Caco-2 (cell line): ENCODE data around the gene CENPW. TPM values are rescaled to one million over a fixed set of nuclear protein-coding genes. Genes with fewer than 3 reads are reported as not detected.

Source experiments
- BruUV-seq: library from RNA; stranded (reverse); fragments of 400-500 nt; replicated peaks from 2 replicates; lab custom pipeline; 2021; lab: Mats Ljungman, UMichigan
- CTCF ChIA-PET: fragments of 300-600 bp; sonication (Branson Sonifier 250); formaldehyde crosslinking; loops from one replicate; lab custom pipeline; 2022; ENCODE audit warnings: antibody characterized with exemption; lab: Charles Lee
- POLR2A ChIA-PET: fragments of 300-600 bp; sonication (Branson Sonifier 250); formaldehyde crosslinking; loops from one replicate; lab custom pipeline; 2022; ENCODE audit warnings: antibody characterized with exemption; lab: Charles Lee
- DNase-seq, 2 experiments: peaks; one replicate each; pipeline versions ENCODE4 v3.0.0 to v3.0.0-alpha.2; 2020 to 2022
- H3K27me3 ChIP-seq: replicated peaks from 2 replicates; pipeline ENCODE4 v1.6.0; 2011; ENCODE audit warnings: low read length; ENCODE audit not compliant: control insufficient read depth, insufficient read depth
- H3K36me3 ChIP-seq: 2 replicates; pipeline ENCODE4 v1.5.1; 2011; ENCODE audit warnings: low read length; ENCODE audit not compliant: control insufficient read depth, insufficient read depth
- H3K4me1 ChIP-seq: fragments of 250-450 bp; sonication (Bioruptor Pico); 2 replicates; pipeline ENCODE4 v1.5.1; 2020; ENCODE audit warnings: mild to moderate bottlenecking
- H3K4me3 ChIP-seq: 2 replicates; pipeline ENCODE4 v1.5.1; 2011; ENCODE audit warnings: low read depth, mild to moderate bottlenecking, control low read depth, low read length
- H3K9me3 ChIP-seq: fragments of 250-450 bp; sonication (Bioruptor Pico); 2 replicates; pipeline ENCODE4 v1.5.1; 2020; ENCODE audit warnings: mild to moderate bottlenecking, moderate library complexity
- H3K27ac Mint-ChIP-seq: one replicate; pipeline ENCODE4 v1.8.0; 2022; ENCODE audit warnings: mixed read lengths; ENCODE audit not compliant: unreplicated experiment
- H3K27me3 Mint-ChIP-seq: one replicate; pipeline ENCODE4 v1.8.0; 2022; ENCODE audit warnings: mixed read lengths; ENCODE audit not compliant: insufficient read depth, unreplicated experiment
- H3K36me3 Mint-ChIP-seq: one replicate; pipeline ENCODE4 v1.8.0; 2022; ENCODE audit warnings: mild to moderate bottlenecking, mixed read lengths; ENCODE audit not compliant: insufficient read depth, unreplicated experiment
- H3K4me1 Mint-ChIP-seq: one replicate; pipeline ENCODE4 v1.8.0; 2022; ENCODE audit warnings: low read depth, mixed read lengths; ENCODE audit not compliant: unreplicated experiment
- H3K4me3 Mint-ChIP-seq: one replicate; pipeline ENCODE4 v1.8.0; 2022; ENCODE audit warnings: mild to moderate bottlenecking, moderate library complexity, mixed read lengths; ENCODE audit not compliant: unreplicated experiment
- H3K9me3 Mint-ChIP-seq: one replicate; pipeline ENCODE4 v1.8.0; 2022; ENCODE audit warnings: mixed read lengths; ENCODE audit not compliant: unreplicated experiment
- intact Hi-C: fragments of 100-400 bp; cut with micrococcal nuclease; formaldehyde crosslinking; loops from one replicate; pipeline ENCODE4 v1.10.0; 2022; ENCODE audit not compliant: unreplicated experiment
- total RNA-seq: library from RNA; stranded (reverse); gene quantifications from 2 replicates; pipeline ENCODE4 v1.2.3, GENCODE V29; 2022
- TF ChIP-seq, protein P1 (sequence below), 2 experiments: fragments of 200-600 bp in 1 of 2; IDR thresholded peaks; 1 replicate in 1 of 2; 2 replicates in 1 of 2; pipeline versions ENCODE4 v1.5.1 to v1.8.0; 2011 to 2022; ENCODE audit warnings: antibody characterized with exemption in 1 of 2, control low read depth in 1 of 2, inconsistent platforms in 1 of 2, low read depth in 1 of 2, low read length in 1 of 2, mild to moderate bottlenecking in 1 of 2, moderate library complexity in 1 of 2; ENCODE audit not compliant: insufficient read depth in 1 of 2, severe bottlenecking in 1 of 2, unreplicated experiment in 1 of 2

The CENPW gene
- total RNA-seq, 1 experiment from 2014 or later = 64.4 TPM

GRCh38 chr6:126318797-126319196 is 21.1 kb upstream of the CENPW start:
- DNase-seq = no peak
- no peak overlapping the region for H3K4me3 ChIP-seq
- H3K27me3 ChIP-seq = no peaks in the 10 kb centered on the region
- TF ChIP-seq, protein P1, sequence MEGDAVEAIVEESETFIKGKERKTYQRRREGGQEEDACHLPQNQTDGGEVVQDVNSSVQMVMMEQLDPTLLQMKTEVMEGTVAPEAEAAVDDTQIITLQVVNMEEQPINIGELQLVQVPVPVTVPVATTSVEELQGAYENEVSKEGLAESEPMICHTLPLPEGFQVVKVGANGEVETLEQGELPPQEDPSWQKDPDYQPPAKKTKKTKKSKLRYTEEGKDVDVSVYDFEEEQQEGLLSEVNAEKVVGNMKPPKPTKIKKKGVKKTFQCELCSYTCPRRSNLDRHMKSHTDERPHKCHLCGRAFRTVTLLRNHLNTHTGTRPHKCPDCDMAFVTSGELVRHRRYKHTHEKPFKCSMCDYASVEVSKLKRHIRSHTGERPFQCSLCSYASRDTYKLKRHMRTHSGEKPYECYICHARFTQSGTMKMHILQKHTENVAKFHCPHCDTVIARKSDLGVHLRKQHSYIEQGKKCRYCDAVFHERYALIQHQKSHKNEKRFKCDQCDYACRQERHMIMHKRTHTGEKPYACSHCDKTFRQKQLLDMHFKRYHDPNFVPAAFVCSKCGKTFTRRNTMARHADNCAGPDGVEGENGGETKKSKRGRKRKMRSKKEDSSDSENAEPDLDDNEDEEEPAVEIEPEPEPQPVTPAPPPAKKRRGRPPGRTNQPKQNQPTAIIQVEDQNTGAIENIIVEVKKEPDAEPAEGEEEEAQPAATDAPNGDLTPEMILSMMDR (IDR thresholded peaks at IDR 0.05; ENCODE audit: insufficient read depth in 1 of 2, low read depth in 1 of 2, low read length in 1 of 2, severe bottlenecking in 1 of 2, unreplicated experiment in 1 of 2) = no peak
- Mint-ChIP-seq H3K4me3 (no peak overlapping the region), H3K4me1 (no peaks in the 10 kb centered on the region), H3K36me3 (no peaks in the 10 kb centered on the region), H3K9me3 (no peaks in the 10 kb centered on the region), H3K27ac (no peak overlapping the region), H3K27me3 (peaks cover 7% of the 10 kb centered on the region)
- H3K9me3 ChIP-seq = no peaks in the 10 kb centered on the region
- CTCF ChIA-PET = no interaction called here
- no TSS peak for BruUV-seq
- H3K36me3 ChIP-seq = no peaks in the 10 kb centered on the region
- POLR2A ChIA-PET = no interaction called here
- no peaks in the 10 kb centered on the region for H3K4me1 ChIP-seq
- intact Hi-C loops = no loop called here

DNA sequence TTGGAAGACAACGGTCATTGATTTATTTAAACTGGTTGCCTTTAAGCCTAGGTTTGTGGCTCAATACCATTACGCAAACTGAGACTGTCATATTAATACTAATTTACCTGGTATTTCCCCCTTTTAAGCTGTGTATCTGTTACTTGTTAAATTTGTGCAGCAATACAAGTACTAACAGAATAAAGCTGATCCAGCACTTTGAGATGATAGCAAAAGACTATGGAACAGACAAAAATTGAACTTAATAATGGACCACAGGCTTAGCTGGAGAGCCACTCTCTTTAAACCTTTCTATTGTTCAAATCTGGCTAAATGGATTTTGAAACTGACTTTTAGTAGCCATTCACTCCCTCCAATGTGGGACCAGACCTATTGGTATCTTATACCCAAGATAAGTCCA is 6.2 kb upstream of the CENPW start:
- H3K9me3 ChIP-seq = no peaks in the 10 kb centered on the region
- H3K9me3 Mint-ChIP-seq = no peaks in the 10 kb centered on the region
- ChIA-PET POLR2A (no interaction called here), CTCF (interaction anchor here (0.6 kb wide), 1 partner anchor 219 kb away, joined by 3 read pairs; no protein-coding TSS in a partner anchor)
- H3K27me3 ChIP-seq = no peaks in the 10 kb centered on the region
- no TSS peak for BruUV-seq
- H3K4me1 ChIP-seq = no peaks in the 10 kb centered on the region
- no peaks in the 10 kb centered on the region for H3K4me1 Mint-ChIP-seq
- no peak overlapping the region for H3K4me3 Mint-ChIP-seq
- no peaks in the 10 kb centered on the region for H3K36me3 Mint-ChIP-seq
- no peak overlapping the region for H3K27ac Mint-ChIP-seq
- no peaks in the 10 kb centered on the region for H3K27me3 Mint-ChIP-seq
- no peak overlapping the region for H3K4me3 ChIP-seq
- intact Hi-C loops = no loop called here
- DNase-seq = no peak
- TF ChIP-seq, protein P1 (IDR thresholded peaks at IDR 0.05; ENCODE audit: insufficient read depth in 1 of 2, low read depth in 1 of 2, low read length in 1 of 2, severe bottlenecking in 1 of 2, unreplicated experiment in 1 of 2) = no peak
- H3K36me3 ChIP-seq = no peaks in the 10 kb centered on the region

DNA sequence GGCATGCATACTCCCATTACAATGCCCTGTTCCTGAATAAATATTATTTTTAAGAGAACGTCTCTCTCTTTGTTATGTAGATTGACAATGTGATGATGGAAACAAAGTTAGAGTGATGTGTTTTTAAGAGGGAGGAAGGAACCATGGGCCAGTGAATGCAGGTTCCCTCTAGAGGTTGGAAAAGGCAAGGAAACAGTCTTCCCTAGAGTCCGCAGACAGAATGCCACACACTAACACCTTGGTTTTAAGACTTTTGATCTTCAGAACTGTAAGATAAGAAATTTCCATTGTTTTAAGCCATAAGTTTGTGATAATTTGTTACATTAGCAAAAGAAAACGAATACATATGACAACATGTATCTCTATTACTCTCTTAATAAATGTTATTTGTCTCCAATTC is 4.7 kb upstream of the CENPW start:
- no peaks in the 10 kb centered on the region for H3K27me3 ChIP-seq
- POLR2A ChIA-PET = no interaction called here
- no peaks in the 10 kb centered on the region for H3K36me3 ChIP-seq
- Mint-ChIP-seq H3K27me3 (no peaks in the 10 kb centered on the region), H3K4me1 (no peaks in the 10 kb centered on the region), H3K36me3 (no peaks in the 10 kb centered on the region), H3K9me3 (no peaks in the 10 kb centered on the region), H3K27ac (no peak overlapping the region), H3K4me3 (no peak overlapping the region)
- intact Hi-C loops = loop anchor here (1.0 kb wide), 1 partner anchor 300 kb away; no protein-coding TSS in a partner anchor
- H3K4me3 ChIP-seq = no peak overlapping the region
- no peaks in the 10 kb centered on the region for H3K9me3 ChIP-seq
- TF ChIP-seq, protein P1 (IDR thresholded peaks at IDR 0.05; ENCODE audit: insufficient read depth in 1 of 2, low read depth in 1 of 2, low read length in 1 of 2, severe bottlenecking in 1 of 2, unreplicated experiment in 1 of 2) = peak; percentile 16 to 28
- no TSS peak for BruUV-seq
- CTCF ChIA-PET = no interaction called here
- 0 out of 2 replicates have a peak, but pooled peaks cover 4% of the 10 kb centered on the region for H3K4me1 ChIP-seq
- no peak for DNase-seq
